Transverse colon (tissue), 3 donors: ENCODE measurements around the gene DDN.

ENCODE experiments used
- CTCF ChIP-seq, 5 experiments: fragments of 200-600 bp in 3 of 5; fragments of 450-650 bp in 2 of 5; sonication (generic) in 3 of 5; IDR thresholded peaks; 1 replicate in 2 of 5; 2 replicates in 3 of 5; pipeline ENCODE4 v1.5.1; 2016 to 2017; ENCODE audit warnings: antibody characterized with exemption in 5 of 5, inconsistent platforms in 3 of 5, mild to moderate bottlenecking in 2 of 5, moderate library complexity in 1 of 5
- POLR2A ChIP-seq: fragments of 450-650 bp; IDR thresholded peaks from one replicate; pipeline ENCODE4 v1.6.1; 2016; ENCODE audit warnings: antibody characterized with exemption, mild to moderate bottlenecking, moderate library complexity

- TF ChIP-seq CTCF (IDR thresholded peaks at IDR 0.05) (peak in 3 of 5 experiments; percentile 2 to 40 (median 33)), POLR2A (no peak)
Observed at GRCh38 chr12:48978291-48978740, 20.9 kb downstream of the DDN start, which contains the start of gene WNT1.
